HepG2 (cell line): ENCODE results near the gene ACBD6.

Experiments
- ARNTL ChIP-seq: sonication (generic); formaldehyde crosslinking; IDR thresholded peaks from 2 replicates; pipeline ENCODE4 v1.4.0; 2020; ENCODE audit warnings: mild to moderate bottlenecking, missing genetic modification reagents
- BRD4 ChIP-seq: sonication (generic); formaldehyde crosslinking; IDR thresholded peaks from 2 replicates; pipeline ENCODE4 v1.4.0; 2020; ENCODE audit warnings: missing genetic modification reagents
- CCAR2 ChIP-seq: fragments of 200-400 bp; formaldehyde crosslinking; optimal IDR thresholded peaks from 2 replicates; pipeline ENCODE3; 2018; ENCODE audit warnings: low read depth, mild to moderate bottlenecking, low read length, moderate library complexity
- CTCF ChIP-seq: sonication (generic); formaldehyde crosslinking; IDR thresholded peaks from 2 replicates; pipeline ENCODE4 v1.5.0; 2020; ENCODE audit warnings: mild to moderate bottlenecking, missing genetic modification reagents, moderate library complexity
- DBP ChIP-seq: sonication (generic); formaldehyde crosslinking; IDR thresholded peaks from 2 replicates; pipeline ENCODE4 v1.4.0; 2020; ENCODE audit warnings: missing genetic modification reagents; ENCODE audit errors: not compliant biosample characterization
- ELF4 ChIP-seq: sonication (generic); formaldehyde crosslinking; IDR thresholded peaks from 2 replicates; pipeline ENCODE4 v1.5.0; 2020; ENCODE audit warnings: missing genetic modification reagents, mild to moderate bottlenecking, moderate library complexity, borderline replicate concordance
- GLI4 ChIP-seq: sonication (generic); formaldehyde crosslinking; IDR thresholded peaks from 2 replicates; pipeline ENCODE4 v1.5.1; 2020; ENCODE audit warnings: missing genetic modification reagents, mild to moderate bottlenecking, moderate library complexity, borderline replicate concordance
- PAF1 ChIP-seq: IDR thresholded peaks from 2 replicates; pipeline ENCODE4 v1.6.1; 2016; ENCODE audit warnings: missing genetic modification reagents, missing compliant biosample characterization
- POLR2AphosphoS5 ChIP-seq: IDR thresholded peaks from 2 replicates; pipeline ENCODE4 v1.6.1; 2012; ENCODE audit warnings: low read depth, low read length
- RNF2 ChIP-seq: fragments of 450-650 bp; conservative IDR thresholded peaks from 2 replicates; pipeline ENCODE4 v1.6.1; 2016; ENCODE audit warnings: low read depth
- SKI ChIP-seq: fragments of 450-650 bp; IDR thresholded peaks from one replicate; pipeline ENCODE4 v1.6.1; 2018; ENCODE audit warnings: mild to moderate bottlenecking; ENCODE audit not compliant: partially characterized antibody
- TF ChIP-seq, protein P1 (sequence below): sonication (generic); formaldehyde crosslinking; IDR thresholded peaks from 2 replicates; pipeline ENCODE4 v1.4.0; 2020; ENCODE audit warnings: missing genetic modification reagents, borderline replicate concordance

DNA sequence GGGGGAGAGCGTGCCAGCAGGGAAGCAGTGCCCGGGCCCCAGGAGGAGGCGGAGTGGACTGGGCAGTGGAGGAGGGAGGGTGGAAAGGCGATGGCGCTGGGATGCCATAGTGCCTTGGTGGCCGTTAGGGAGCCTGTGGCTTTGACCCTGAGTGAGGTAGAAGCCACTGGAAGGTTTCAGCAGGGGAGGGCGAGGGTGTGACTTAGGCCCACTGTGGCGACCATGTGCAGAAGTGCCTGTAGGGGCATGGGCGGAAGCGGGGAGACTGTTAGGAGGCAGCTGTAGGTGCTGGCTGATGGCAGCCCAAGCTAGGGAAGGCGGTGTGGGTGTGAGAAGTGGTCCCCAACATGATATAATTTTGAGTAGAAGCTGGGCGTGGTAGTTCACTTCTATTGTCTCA, 244.1 kb downstream of the ACBD6 start:
- no peak for TF ChIP-seq CCAR2
- TF ChIP-seq CTCF = no peak
- TF ChIP-seq, protein P1, sequence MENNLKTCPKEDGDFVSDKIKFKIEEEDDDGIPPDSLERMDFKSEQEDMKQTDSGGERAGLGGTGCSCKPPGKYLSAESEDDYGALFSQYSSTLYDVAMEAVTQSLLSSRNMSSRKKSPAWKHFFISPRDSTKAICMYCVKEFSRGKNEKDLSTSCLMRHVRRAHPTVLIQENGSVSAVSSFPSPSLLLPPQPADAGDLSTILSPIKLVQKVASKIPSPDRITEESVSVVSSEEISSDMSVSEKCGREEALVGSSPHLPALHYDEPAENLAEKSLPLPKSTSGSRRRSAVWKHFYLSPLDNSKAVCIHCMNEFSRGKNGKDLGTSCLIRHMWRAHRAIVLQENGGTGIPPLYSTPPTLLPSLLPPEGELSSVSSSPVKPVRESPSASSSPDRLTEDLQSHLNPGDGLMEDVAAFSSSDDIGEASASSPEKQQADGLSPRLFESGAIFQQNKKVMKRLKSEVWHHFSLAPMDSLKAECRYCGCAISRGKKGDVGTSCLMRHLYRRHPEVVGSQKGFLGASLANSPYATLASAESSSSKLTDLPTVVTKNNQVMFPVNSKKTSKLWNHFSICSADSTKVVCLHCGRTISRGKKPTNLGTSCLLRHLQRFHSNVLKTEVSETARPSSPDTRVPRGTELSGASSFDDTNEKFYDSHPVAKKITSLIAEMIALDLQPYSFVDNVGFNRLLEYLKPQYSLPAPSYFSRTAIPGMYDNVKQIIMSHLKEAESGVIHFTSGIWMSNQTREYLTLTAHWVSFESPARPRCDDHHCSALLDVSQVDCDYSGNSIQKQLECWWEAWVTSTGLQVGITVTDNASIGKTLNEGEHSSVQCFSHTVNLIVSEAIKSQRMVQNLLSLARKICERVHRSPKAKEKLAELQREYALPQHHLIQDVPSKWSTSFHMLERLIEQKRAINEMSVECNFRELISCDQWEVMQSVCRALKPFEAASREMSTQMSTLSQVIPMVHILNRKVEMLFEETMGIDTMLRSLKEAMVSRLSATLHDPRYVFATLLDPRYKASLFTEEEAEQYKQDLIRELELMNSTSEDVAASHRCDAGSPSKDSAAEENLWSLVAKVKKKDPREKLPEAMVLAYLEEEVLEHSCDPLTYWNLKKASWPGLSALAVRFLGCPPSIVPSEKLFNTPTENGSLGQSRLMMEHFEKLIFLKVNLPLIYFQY (CRISPR knock-in tag) = no peak
- TF ChIP-seq BRD4 (CRISPR knock-in tag) = no peak
- no peak for TF ChIP-seq DBP (CRISPR knock-in tag)
- TF ChIP-seq GLI4 (CRISPR knock-in tag) = no peak
- no peak for TF ChIP-seq ELF4 (CRISPR knock-in tag)
- no peak for TF ChIP-seq PAF1 (CRISPR knock-in tag)
- TF ChIP-seq ARNTL (CRISPR knock-in tag) = no peak
- TF ChIP-seq SKI = no peak
- TF ChIP-seq RNF2 = no peak
- no peak for TF ChIP-seq POLR2AphosphoS5
